Measurements from ENCODE around the gene TEDC2. TPM values are rescaled to one million over a fixed set of nuclear protein-coding genes. Genes with fewer than 3 reads are reported as not detected.

TEDC2 gene
- total and polyA plus RNA-seq, 9 of the 15 experiments (the other 6 are each of a cell fraction or from before 2014, with no cell fraction given): 0.75 to 57.0 (median 17.6) TPM

GRCh38 chr16:2492292-2492691, 32.4 kb downstream of the TEDC2 start (continued):
- TF ChIP-seq CBX8 (IDR thresholded peaks at IDR 0.05; ENCODE audit: borderline replicate concordance, extremely low read depth, low read depth, low read length, poor library complexity, severe bottlenecking): no peak
- TF ChIP-seq TEAD4 (IDR thresholded peaks at IDR 0.05; ENCODE audit: low read length): no peak
- no peak for TF ChIP-seq TEAD4 (CRISPR knock-in tag; IDR thresholded peaks at IDR 0.05; ENCODE audit: borderline replicate concordance)
- TF ChIP-seq KDM5B (IDR thresholded peaks at IDR 0.05; ENCODE audit: insufficient replicate concordance, low read depth, low read length): no peak
- TF ChIP-seq PBX2 (CRISPR knock-in tag; IDR thresholded peaks at IDR 0.05; ENCODE audit: low read depth): no peak
- TF ChIP-seq PBX2 (tag; conservative IDR thresholded peaks at IDR 0.05; ENCODE audit: low read depth): no peak

- peaks cover 6% of the 10 kb centered on the region for H4K20me1 ChIP-seq (replicated peaks; ENCODE audit: control insufficient read depth, insufficient read depth, low read length)
- CTCF ChIA-PET (ENCODE audit: low intra/inter-chr PET ratio): no interaction called here
- H3K9me1 ChIP-seq (ENCODE audit: control insufficient read depth, insufficient read depth, low read length): no peaks in the 10 kb centered on the region
- H3K9ac ChIP-seq (ENCODE audit: insufficient read depth in 1 of 2, low read depth in 2 of 2, low read length in 2 of 2): no peak overlapping the region
- H3K36me3 ChIP-seq (ENCODE audit: control insufficient read depth, insufficient read depth, low read length): peaks cover 43% of the 10 kb centered on the region; the same call in 2 of the 3 replicates
- intact Hi-C loops (cut with micrococcal nuclease) (no loop called here), in situ Hi-C loops (cut with MboI) (no loop called here)
- TF ChIP-seq RB1 (IDR thresholded peaks at IDR 0.05; ENCODE audit: low read depth) (no peak), ZNF263 (CRISPR knock-in tag; IDR thresholded peaks at IDR 0.05; ENCODE audit: borderline replicate concordance) (peak; percentile 61; the same call in 1 of the 2 replicates), YBX1 (IDR thresholded peaks at IDR 0.05) (no peak)
- no peak for FAIRE-seq
- H3K4me1 ChIP-seq (replicated peaks in 1 of 2; ENCODE audit: control insufficient read depth in 2 of 2, insufficient read depth in 2 of 2, low read length in 2 of 2): peaks cover 17 to 45% of the 10 kb centered on the region in 2 experiments; a peak in 4 of 5 replicates
- no peaks in the 10 kb centered on the region for H3K27me3 ChIP-seq (ENCODE audit: control insufficient read depth in 2 of 2, insufficient read depth in 2 of 2, low read length in 2 of 2)
- POLR2A ChIA-PET: interaction anchor here (0.9 to 2.5 kb wide), 3 partner anchors 8 to 27 kb away, joined by 5 to 10 read pairs (median 7); partner anchors contain the start of gene AMDHD2
- no peaks in the 10 kb centered on the region for H3K9me3 ChIP-seq (replicated peaks; ENCODE audit: control insufficient read depth, insufficient read depth, low read depth, low read length)
- H3K27ac ChIP-seq (ENCODE audit: extremely low read depth, low read depth, low read length): no peak overlapping the region
- no peak overlapping the region for H3K4me2 ChIP-seq (ENCODE audit: insufficient read depth, low read length)
- WGBS (ENCODE audit: insufficient coverage, low coverage, missing lambda C conversion rate): 91% methylated on average over 6 of the region's 6 CpGs
- no peak overlapping the region for H2AFZ ChIP-seq (ENCODE audit: low read depth, low read length)
- no peak for ATAC-seq
- no TSS peak for BruUV-seq (replicated peaks)
- H3K79me2 ChIP-seq (ENCODE audit: control insufficient read depth, insufficient read depth, low read length): peaks cover 28% of the 10 kb centered on the region
- H3K4me3 ChIP-seq: no peak overlapping the region
- no peak for DNase-seq (ENCODE audit: extremely low read depth in 1 of 4, low spot score in 3 of 4)
These were observed 33.7 kb downstream of the TEDC2 start for GRCh38 chr16:2493605-2494004.

Data from K562 (cell line).